Measurements from ENCODE around the gene ODF4. TPM values are rescaled to one million over a fixed set of nuclear protein-coding genes. Genes with fewer than 3 reads are reported as not detected.

The ODF4 gene
- total RNA-seq, 1 experiment from 2014 or later: not detected

DNA sequence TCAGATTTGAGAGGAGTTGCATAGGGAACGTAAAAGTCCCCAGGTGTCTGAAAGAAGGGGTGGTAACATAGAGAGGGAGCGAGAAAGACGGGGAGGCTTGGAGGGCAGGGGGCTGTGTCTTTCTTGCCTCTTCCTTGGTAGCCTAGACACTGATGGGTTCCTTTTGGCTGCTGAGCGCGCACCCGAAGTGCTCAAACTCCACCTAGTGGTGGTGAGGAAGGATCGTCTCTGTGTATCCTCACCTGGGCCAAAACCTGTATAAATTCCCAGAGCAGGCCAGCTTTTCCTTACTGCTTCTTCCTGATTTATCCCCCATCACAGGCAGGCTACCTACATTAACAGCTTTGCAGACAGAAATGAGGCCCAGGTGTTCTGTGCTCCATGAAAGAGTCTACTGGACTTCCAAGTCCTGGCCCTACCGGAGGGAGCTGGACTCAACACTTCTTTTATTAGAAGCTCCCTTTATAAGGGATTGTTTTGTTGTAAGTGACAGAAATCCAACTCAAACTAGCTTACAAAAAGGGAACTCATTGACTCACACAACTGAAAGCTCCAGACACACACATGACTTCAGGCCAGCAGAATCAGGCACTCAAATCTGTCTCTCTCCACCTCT, 38.9 kb upstream of the ODF4 start:
- H3K36me3 Mint-ChIP-seq (ENCODE audit: insufficient read depth, unreplicated experiment): no peaks in the 10 kb centered on the region
- DNase-seq (ENCODE audit: unreplicated experiment): peak; percentile 77
- no peak overlapping the region for H3K4me3 Mint-ChIP-seq (ENCODE audit: unreplicated experiment)
- ChIA-PET POLR2A (interaction anchor here (0.9 to 2.6 kb wide), 7 partner anchors 12 to 127 kb away, joined by 3 to 12 read pairs (median 4); partner anchors contain the start of genes PFAS and RANGRF), CTCF (interaction anchor here (0.7 to 1.9 kb wide), 31 partner anchors 10 to 445 kb away, joined by 3 to 13 read pairs (median 4); partner anchors contain the start of gene PFAS)
- TF ChIP-seq, protein P1, sequence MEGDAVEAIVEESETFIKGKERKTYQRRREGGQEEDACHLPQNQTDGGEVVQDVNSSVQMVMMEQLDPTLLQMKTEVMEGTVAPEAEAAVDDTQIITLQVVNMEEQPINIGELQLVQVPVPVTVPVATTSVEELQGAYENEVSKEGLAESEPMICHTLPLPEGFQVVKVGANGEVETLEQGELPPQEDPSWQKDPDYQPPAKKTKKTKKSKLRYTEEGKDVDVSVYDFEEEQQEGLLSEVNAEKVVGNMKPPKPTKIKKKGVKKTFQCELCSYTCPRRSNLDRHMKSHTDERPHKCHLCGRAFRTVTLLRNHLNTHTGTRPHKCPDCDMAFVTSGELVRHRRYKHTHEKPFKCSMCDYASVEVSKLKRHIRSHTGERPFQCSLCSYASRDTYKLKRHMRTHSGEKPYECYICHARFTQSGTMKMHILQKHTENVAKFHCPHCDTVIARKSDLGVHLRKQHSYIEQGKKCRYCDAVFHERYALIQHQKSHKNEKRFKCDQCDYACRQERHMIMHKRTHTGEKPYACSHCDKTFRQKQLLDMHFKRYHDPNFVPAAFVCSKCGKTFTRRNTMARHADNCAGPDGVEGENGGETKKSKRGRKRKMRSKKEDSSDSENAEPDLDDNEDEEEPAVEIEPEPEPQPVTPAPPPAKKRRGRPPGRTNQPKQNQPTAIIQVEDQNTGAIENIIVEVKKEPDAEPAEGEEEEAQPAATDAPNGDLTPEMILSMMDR (IDR thresholded peaks at IDR 0.05; ENCODE audit: unreplicated experiment): peak; percentile 72
- intact Hi-C loops (cut with micrococcal nuclease): loop anchor here (1.0 to 5.0 kb wide), 6 partner anchors 52 to 238 kb away; partner anchors contain the start of genes CTC1 and PFAS
- no peaks in the 10 kb centered on the region for H3K9me3 Mint-ChIP-seq (ENCODE audit: unreplicated experiment)
- no peak overlapping the region for H3K27ac Mint-ChIP-seq (ENCODE audit: low read depth, unreplicated experiment)
- H3K4me1 Mint-ChIP-seq (ENCODE audit: insufficient read depth, unreplicated experiment): peaks cover 13% of the 10 kb centered on the region
- H3K27me3 Mint-ChIP-seq (ENCODE audit: insufficient read depth, unreplicated experiment): no peaks in the 10 kb centered on the region
- BruUV-seq (replicated peaks): no TSS peak

DNA sequence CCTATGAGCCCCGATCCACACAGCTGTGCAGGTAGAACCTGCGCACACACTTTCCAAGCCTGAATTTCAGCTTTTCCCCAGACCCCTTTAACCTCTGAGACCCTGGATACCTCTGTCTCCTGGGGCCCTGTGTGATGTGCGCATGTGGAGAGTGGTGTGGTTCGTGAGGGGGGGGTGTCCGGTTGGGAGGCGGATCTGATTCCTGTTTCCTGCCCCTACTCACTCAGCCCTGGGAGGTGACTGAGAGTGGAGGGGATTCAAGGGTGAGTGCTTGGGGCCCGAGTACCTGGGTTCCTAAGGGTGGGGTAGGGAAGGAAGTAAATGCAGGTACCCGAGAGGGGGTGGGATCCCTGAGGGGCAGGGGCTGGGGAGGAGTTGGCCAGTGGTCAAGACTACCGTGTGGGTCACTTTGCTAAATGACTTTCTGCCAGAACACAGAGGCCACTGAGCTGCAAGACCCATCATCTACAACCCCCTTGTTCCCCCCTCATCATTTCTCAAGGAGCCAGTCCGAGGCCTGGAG, 29.0 kb upstream of the ODF4 start:
- intact Hi-C loops (cut with micrococcal nuclease): no loop called here
- Mint-ChIP-seq H3K9me3 (ENCODE audit: unreplicated experiment) (no peaks in the 10 kb centered on the region), H3K4me1 (ENCODE audit: insufficient read depth, unreplicated experiment) (peaks cover 5% of the 10 kb centered on the region), H3K36me3 (ENCODE audit: insufficient read depth, unreplicated experiment) (no peaks in the 10 kb centered on the region), H3K27ac (ENCODE audit: low read depth, unreplicated experiment) (peak overlapping the region; percentile 47), H3K27me3 (ENCODE audit: insufficient read depth, unreplicated experiment) (peaks cover 40% of the 10 kb centered on the region), H3K4me3 (ENCODE audit: unreplicated experiment) (no peak overlapping the region)
- BruUV-seq (replicated peaks): no TSS peak
- DNase-seq (ENCODE audit: unreplicated experiment): no peak
- CTCF ChIA-PET: interaction anchor here (0.6 kb wide), 1 partner anchor 21 kb away, joined by 3 read pairs; no protein-coding TSS in a partner anchor
- TF ChIP-seq, protein P1 (IDR thresholded peaks at IDR 0.05; ENCODE audit: unreplicated experiment): no peak
- POLR2A ChIA-PET: no interaction called here

DNA sequence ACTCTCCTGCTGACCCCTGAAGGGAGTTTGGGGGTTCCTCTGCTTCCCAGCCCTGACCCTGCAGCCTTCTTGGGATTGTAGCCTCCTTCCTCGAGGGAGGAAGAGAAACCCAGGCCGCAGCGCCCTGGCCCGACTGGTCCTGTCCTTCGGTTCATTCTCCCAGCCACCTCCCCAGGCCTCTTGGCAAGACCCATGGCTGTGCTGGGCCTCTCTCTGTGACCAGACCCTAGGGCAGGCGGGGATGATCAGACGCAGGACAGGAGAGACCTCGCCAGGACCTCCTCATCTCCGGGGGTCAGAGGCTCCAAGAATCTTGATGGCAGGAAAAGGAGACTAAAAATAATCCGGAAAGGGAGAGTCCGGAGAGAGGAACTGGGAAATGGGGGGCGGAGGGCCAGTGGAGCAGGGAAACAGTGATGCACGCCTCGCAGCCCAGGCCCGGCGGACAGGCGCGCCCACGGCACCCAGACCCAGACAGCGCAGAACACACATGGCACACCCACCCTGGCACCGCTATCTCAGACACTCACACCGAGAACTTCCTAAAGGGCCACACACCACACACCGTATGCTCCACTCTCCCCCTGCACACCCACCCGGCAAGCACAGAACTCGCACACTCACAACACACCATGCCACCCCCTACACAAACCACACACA, 28.4 kb upstream of the ODF4 start:
- no peak overlapping the region for H3K27ac Mint-ChIP-seq (ENCODE audit: low read depth, unreplicated experiment)
- BruUV-seq (replicated peaks): no TSS peak
- peaks cover 5% of the 10 kb centered on the region for H3K4me1 Mint-ChIP-seq (ENCODE audit: insufficient read depth, unreplicated experiment)
- ChIA-PET CTCF (no interaction called here), POLR2A (no interaction called here)
- no peak for DNase-seq (ENCODE audit: unreplicated experiment)
- H3K4me3 Mint-ChIP-seq (ENCODE audit: unreplicated experiment): no peak overlapping the region
- H3K27me3 Mint-ChIP-seq (ENCODE audit: insufficient read depth, unreplicated experiment): peaks cover 46% of the 10 kb centered on the region
- no peaks in the 10 kb centered on the region for H3K36me3 Mint-ChIP-seq (ENCODE audit: insufficient read depth, unreplicated experiment)
- intact Hi-C loops (cut with micrococcal nuclease): no loop called here
- H3K9me3 Mint-ChIP-seq (ENCODE audit: unreplicated experiment): no peaks in the 10 kb centered on the region
- TF ChIP-seq, protein P1 (IDR thresholded peaks at IDR 0.05; ENCODE audit: unreplicated experiment): no peak

DNA sequence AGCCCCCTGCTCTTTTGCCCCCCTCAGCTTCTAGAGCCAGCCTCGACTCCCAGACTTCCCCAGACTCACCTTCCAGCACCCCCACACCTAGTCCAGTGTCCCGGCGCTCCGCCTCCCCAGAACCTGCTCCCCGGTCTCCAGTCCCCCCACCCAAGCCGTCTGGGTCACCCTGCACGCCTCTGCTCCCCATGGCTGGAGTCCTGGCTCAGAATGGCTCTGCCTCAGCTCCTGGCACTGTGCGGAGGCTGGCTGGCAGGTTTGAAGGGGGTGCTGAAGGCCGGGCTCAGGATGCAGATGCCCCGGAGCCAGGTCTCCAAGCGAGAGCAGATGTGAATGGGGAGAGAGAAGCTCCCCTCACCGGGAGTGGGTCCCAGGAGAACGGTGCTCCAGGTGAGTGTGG, 27.4 kb upstream of the ODF4 start:
- BruUV-seq (replicated peaks): no TSS peak
- TF ChIP-seq, protein P1 (IDR thresholded peaks at IDR 0.05; ENCODE audit: unreplicated experiment): no peak
- H3K27me3 Mint-ChIP-seq (ENCODE audit: insufficient read depth, unreplicated experiment): peaks cover 52% of the 10 kb centered on the region
- CTCF ChIA-PET: interaction anchor here (0.7 to 1.4 kb wide), 3 partner anchors 7 to 12 kb away, joined by 3 to 5 read pairs (median 4); no protein-coding TSS in a partner anchor
- peaks cover 5% of the 10 kb centered on the region for H3K4me1 Mint-ChIP-seq (ENCODE audit: insufficient read depth, unreplicated experiment)
- H3K9me3 Mint-ChIP-seq (ENCODE audit: unreplicated experiment): no peaks in the 10 kb centered on the region
- H3K36me3 Mint-ChIP-seq (ENCODE audit: insufficient read depth, unreplicated experiment): no peaks in the 10 kb centered on the region
- POLR2A ChIA-PET: no interaction called here
- intact Hi-C loops (cut with micrococcal nuclease): no loop called here
- no peak for DNase-seq (ENCODE audit: unreplicated experiment)
- no peak overlapping the region for H3K4me3 Mint-ChIP-seq (ENCODE audit: unreplicated experiment)
- H3K27ac Mint-ChIP-seq (ENCODE audit: low read depth, unreplicated experiment): no peak overlapping the region

Measured in MCF 10A (cell line).